GM12874 (cell line): ENCODE data around the gene GNAI3.

Source experiments
- CTCF ChIP-seq: IDR thresholded peaks from 2 replicates; pipeline ENCODE4 v1.5.1; 2011; ENCODE audit warnings: low read depth, mild to moderate bottlenecking, control low read depth, low read length, moderate library complexity; ENCODE audit not compliant: insufficient read depth

GNAI3 gene

GRCh38 chr1:109559995-109560394 lies 11.6 kb downstream of the GNAI3 start:
- no peak for TF ChIP-seq CTCF

DNA sequence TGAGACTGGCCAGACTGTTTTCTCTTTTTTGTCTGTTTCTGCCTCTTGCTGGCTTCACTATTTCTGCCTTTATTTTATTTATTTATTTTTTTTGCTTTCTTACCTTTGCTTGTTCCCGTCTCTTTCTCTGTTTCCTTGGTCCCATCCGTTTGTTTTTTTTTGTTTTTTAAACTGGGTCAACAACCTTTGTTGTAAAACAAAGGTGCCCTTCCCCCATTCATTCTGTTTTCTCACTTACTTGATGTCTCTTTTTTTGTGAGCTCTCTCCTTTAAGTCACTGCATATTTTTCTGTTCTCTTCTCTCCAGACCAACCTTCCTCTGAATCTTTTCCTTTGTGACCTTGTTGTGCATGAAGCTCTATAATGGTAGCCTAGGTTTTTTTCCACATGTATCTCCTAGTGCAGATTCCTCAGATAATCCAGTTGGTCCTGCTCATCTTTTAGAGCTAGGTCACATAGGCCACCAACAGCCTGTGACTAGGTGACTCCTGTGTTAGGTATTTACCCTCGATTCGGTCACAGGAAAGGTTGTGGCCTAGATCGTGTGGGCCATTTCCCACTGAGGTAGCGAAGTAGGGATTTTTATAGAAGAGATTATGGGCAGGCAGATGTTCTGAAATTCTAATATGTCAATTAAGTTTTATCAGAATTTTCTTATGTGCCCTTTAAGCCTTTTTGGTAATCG lies 15.9 kb downstream of the GNAI3 start:
- TF ChIP-seq CTCF, result no peak

DNA sequence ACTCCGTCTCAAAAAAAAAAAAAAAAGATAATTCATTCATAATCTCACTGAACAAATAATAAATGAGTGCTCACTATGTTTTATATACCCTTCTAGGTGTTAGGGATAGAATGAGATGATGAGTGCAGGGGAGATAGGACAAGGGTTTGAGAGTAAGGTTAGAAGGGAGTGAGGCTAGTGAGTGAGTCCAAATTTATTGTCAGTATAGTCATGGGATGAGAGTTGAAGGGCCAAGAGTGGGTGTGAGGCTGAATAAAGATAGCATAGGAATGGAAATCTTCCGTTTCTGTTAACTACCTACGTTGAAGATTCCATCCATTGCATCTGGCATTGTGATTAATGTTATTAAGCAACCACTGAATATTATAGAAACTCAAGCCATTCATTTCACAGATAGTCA lies 16.8 kb downstream of the GNAI3 start:
- no peak for TF ChIP-seq CTCF

DNA sequence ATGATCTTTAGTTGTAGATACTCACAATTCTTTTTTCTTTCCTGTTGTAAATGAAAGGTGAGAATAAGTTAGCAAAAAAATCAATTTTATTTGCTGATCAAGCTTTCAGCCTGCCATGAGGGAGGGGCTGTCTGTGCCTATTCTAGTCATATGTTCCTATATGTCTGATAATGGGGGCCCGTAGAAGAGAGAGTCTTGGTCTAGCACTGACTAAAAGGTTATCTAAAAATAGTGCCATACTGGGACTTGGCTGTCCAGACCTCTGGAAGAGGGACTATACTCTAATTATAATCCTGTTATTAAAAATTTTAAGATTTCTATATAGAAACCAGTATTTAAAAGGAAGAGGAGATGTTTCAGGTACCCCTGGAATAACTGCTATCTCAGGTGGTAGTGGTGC lies 18.6 kb downstream of the GNAI3 start:
- TF ChIP-seq CTCF, result no peak

- TF ChIP-seq CTCF, result no peak
These were observed 19.7 kb downstream of the GNAI3 start for GRCh38 chr1:109567877-109568672.

- no peak for TF ChIP-seq CTCF
These were observed 20.9 kb downstream of the GNAI3 start for GRCh38 chr1:109569323-109569722.

- TF ChIP-seq CTCF, result no peak
These were observed 22.0 kb downstream of the GNAI3 start for GRCh38 chr1:109570414-109570813.
